Stimulated activated CD8-positive, alpha-beta memory T cell treated with anti-CD3 and anti-CD28 coated beads, Interleukin-12 subunit alpha, Interleukin-12 subunit beta, amount 100 ng/mL, for 4 hours (primary cell): ENCODE results near the gene PCDHA6.
"Not testable (repeated sequence)": the region's sequence is repeated elsewhere in the genome, so short reads cannot be mapped to it uniquely, and the experiment has no call there.

Experiments used
- DNase-seq: peaks from one replicate; pipeline ENCODE4 v3.0.0-alpha.2; 2020; ENCODE audit warnings: low read depth

The PCDHA6 gene

GRCh38 chr5:140827704-140828361 is at the start of gene PCDHA6:
TSS of gene PCDHA6 (plus strand) at chr5:140827960. CDS start at chr5:140828092, 132 bp downstream.
- no peak for DNase-seq

- DNase-seq = no peak
Measured at GRCh38 chr5:140780512-140780911, 47.2 kb upstream of the PCDHA6 start.

- no peak for DNase-seq
Measured at GRCh38 chr5:140785905-140786686, 41.7 kb upstream of the PCDHA6 start, which contains the start of gene PCDHA1. TSS of gene PCDHA1 (plus strand) at chr5:140786140.

- not testable (repeated sequence) for DNase-seq
Measured at GRCh38 chr5:140787422-140787821, 40.3 kb upstream of the PCDHA6 start.

GRCh38 chr5:140787849-140788504 is 39.8 kb upstream of the PCDHA6 start:
- not testable (repeated sequence) for DNase-seq

GRCh38 chr5:140791089-140791488 is 36.7 kb upstream of the PCDHA6 start:
- no peak for DNase-seq

- DNase-seq = no peak
Measured at GRCh38 chr5:140794595-140795258, 33.0 kb upstream of the PCDHA6 start, which contains the start of gene PCDHA2. TSS of gene PCDHA2 (plus strand) at chr5:140794852.

GRCh38 chr5:140795259-140795641 is 32.5 kb upstream of the PCDHA6 start:
- no peak for DNase-seq

GRCh38 chr5:140796072-140796717 is 31.6 kb upstream of the PCDHA6 start:
- not testable (repeated sequence) for DNase-seq

- DNase-seq = no peak
Measured at GRCh38 chr5:140796718-140797095, 31.1 kb upstream of the PCDHA6 start.

GRCh38 chr5:140800816-140801493 is 26.8 kb upstream of the PCDHA6 start, which contains the start of gene PCDHA3:
TSS of gene PCDHA3 (plus strand) at chr5:140801057.
- DNase-seq = no peak

- no peak for DNase-seq
Measured at GRCh38 chr5:140801494-140801841, 26.3 kb upstream of the PCDHA6 start.

- DNase-seq = not testable (repeated sequence)
Measured at GRCh38 chr5:140802381-140802780, 25.4 kb upstream of the PCDHA6 start.

- no peak for DNase-seq
Measured at GRCh38 chr5:140802781-140803271, 24.9 kb upstream of the PCDHA6 start.

GRCh38 chr5:140806834-140807775 is 20.7 kb upstream of the PCDHA6 start, which contains the start of gene PCDHA4:
TSS of gene PCDHA4 (plus strand) at chr5:140807068.
- no peak for DNase-seq

- not testable (repeated sequence) for DNase-seq
Measured at GRCh38 chr5:140808241-140808888, 19.4 kb upstream of the PCDHA6 start.

- DNase-seq = no peak
Measured at GRCh38 chr5:140808889-140809291, 18.9 kb upstream of the PCDHA6 start.

GRCh38 chr5:140821375-140822280 is 6.1 kb upstream of the PCDHA6 start, which contains the start of gene PCDHA5:
TSS of gene PCDHA5 (plus strand) at chr5:140821613.
- DNase-seq = no peak
